Endodermal cell (in vitro differentiated cells): ENCODE results near the gene MPHOSPH6. TPM values are rescaled to one million over a fixed set of nuclear protein-coding genes. Genes with fewer than 3 reads are reported as not detected.

Experiments used
- DNase-seq: peaks from one replicate; pipeline ENCODE4 v3.0.0-alpha.2; 2017
- H3K27ac ChIP-seq: 2 replicates; pipeline ENCODE4 v1.5.1; 2013; ENCODE audit warnings: mild to moderate bottlenecking, low read depth, low read length, moderate library complexity
- H3K27me3 ChIP-seq: 2 replicates; pipeline ENCODE4 v1.6.1; 2013; ENCODE audit warnings: mild to moderate bottlenecking, low read length, moderate library complexity; ENCODE audit not compliant: insufficient read depth, control insufficient read depth, poor library complexity, severe bottlenecking
- H3K36me3 ChIP-seq: 2 replicates; pipeline ENCODE4 v1.7.0; 2013; ENCODE audit warnings: mild to moderate bottlenecking, low read length, moderate library complexity; ENCODE audit not compliant: control insufficient read depth, insufficient read depth
- H3K4me1 ChIP-seq: one replicate; pipeline ENCODE4 v1.7.0; 2013; ENCODE audit warnings: low read length; ENCODE audit not compliant: control insufficient read depth, insufficient read depth
- H3K4me3 ChIP-seq: 2 replicates; pipeline ENCODE4 v1.5.1; 2013; ENCODE audit warnings: mild to moderate bottlenecking, low read length, moderate library complexity
- H3K9ac ChIP-seq: 2 replicates; pipeline ENCODE4 v1.6.1; 2013; ENCODE audit warnings: mild to moderate bottlenecking, low read length, moderate library complexity; ENCODE audit not compliant: poor library complexity, severe bottlenecking; ENCODE audit errors: extremely low read depth
- H3K9me3 ChIP-seq: 2 replicates; pipeline ENCODE4 v1.6.1; 2013; ENCODE audit warnings: mild to moderate bottlenecking, low read length, moderate library complexity; ENCODE audit not compliant: control insufficient read depth
- H3K27ac Mint-ChIP-seq: 2 replicates; pipeline ENCODE4 v1.8.0; 2020; ENCODE audit warnings: mixed read lengths
- H3K27me3 Mint-ChIP-seq: 2 replicates; pipeline ENCODE4 v1.8.0; 2021; ENCODE audit warnings: mild to moderate bottlenecking, mixed read lengths; ENCODE audit not compliant: insufficient read depth
- H3K36me3 Mint-ChIP-seq: 2 replicates; pipeline ENCODE4 v1.8.0; 2020; ENCODE audit warnings: low read depth, mixed read lengths
- H3K4me1 Mint-ChIP-seq: 2 replicates; pipeline ENCODE4 v1.8.0; 2020; ENCODE audit warnings: mixed read lengths
- H3K4me3 Mint-ChIP-seq: 2 replicates; pipeline ENCODE4 v1.8.0; 2020; ENCODE audit warnings: mild to moderate bottlenecking, moderate library complexity, mixed read lengths
- H3K9me3 Mint-ChIP-seq: 2 replicates; pipeline ENCODE4 v1.8.0; 2020; ENCODE audit warnings: mild to moderate bottlenecking, mixed read lengths
- WGBS, 2 experiments: methylation state at CpG; one replicate each; pipeline versions ENCODE4 v1.1.5 to v1.1.7; 2013; ENCODE audit warnings: missing lambda C conversion rate in 2 of 2, mixed read lengths in 1 of 2; ENCODE audit not compliant: insufficient coverage in 1 of 2, insufficient read length in 1 of 2; 5-methylcytosine and 5-hydroxymethylcytosine counted together
- total RNA-seq, 2 donors: library from RNA; stranded (reverse); fragmentation: NEBNext Ultra II Directional in 1 of 2; extraction: Animal tissue kit (Norgen Biotek cat#: 25700) in 1 of 2; gene quantifications; 2 replicates in 1 of 2; 3 replicates in 1 of 2; pipeline ENCODE4 v1.2.1, GENCODE V29; 2021
- TF ChIP-seq, protein P1 (sequence below): fragments of 200-600 bp; sonication (generic); conservative IDR thresholded peaks from 2 replicates; pipeline ENCODE4 v1.5.0; 2021; ENCODE audit warnings: antibody characterized with exemption, mild to moderate bottlenecking

Gene MPHOSPH6
- total RNA-seq, 2 donors from 2014 or later: 38.6 to 39.1 TPM

DNA sequence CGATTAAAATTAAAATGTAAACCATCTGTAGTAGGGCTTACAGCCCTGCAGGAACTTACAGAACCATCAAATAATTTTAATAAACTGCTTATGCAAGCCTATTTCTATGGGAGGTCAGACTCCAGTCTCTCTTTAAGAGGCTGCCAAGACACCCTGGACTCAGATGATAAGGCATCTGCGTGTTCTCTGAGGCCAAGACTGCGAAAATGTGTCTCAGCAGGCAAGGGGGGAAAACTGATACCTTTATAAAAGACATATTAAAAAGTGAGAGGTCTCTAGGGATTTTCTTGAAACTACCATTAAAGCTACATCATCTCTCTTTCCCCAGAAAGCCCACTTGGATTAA is 32.2 kb downstream of the MPHOSPH6 start:
- Histone ChIP-seq H3K9ac (no peak overlapping the region), H3K27ac (no peak overlapping the region), H3K4me1 (peaks cover 7% of the 10 kb centered on the region), H3K4me3 (no peak overlapping the region), H3K9me3 (no peaks in the 10 kb centered on the region), H3K27me3 (no peaks in the 10 kb centered on the region), H3K36me3 (peaks cover 27% of the 10 kb centered on the region)
- 97 to 100% methylated on average over 2 of the region's 3 CpGs for WGBS, 2 experiments
- H3K4me3 Mint-ChIP-seq: no peak overlapping the region
- H3K9me3 Mint-ChIP-seq: peaks cover 9% of the 10 kb centered on the region
- H3K4me1 Mint-ChIP-seq: peaks cover 20% of the 10 kb centered on the region
- no peak overlapping the region for H3K27ac Mint-ChIP-seq
- peaks cover 35% of the 10 kb centered on the region for H3K36me3 Mint-ChIP-seq
- H3K27me3 Mint-ChIP-seq: no peaks in the 10 kb centered on the region
- DNase-seq: no peak
- TF ChIP-seq, protein P1, sequence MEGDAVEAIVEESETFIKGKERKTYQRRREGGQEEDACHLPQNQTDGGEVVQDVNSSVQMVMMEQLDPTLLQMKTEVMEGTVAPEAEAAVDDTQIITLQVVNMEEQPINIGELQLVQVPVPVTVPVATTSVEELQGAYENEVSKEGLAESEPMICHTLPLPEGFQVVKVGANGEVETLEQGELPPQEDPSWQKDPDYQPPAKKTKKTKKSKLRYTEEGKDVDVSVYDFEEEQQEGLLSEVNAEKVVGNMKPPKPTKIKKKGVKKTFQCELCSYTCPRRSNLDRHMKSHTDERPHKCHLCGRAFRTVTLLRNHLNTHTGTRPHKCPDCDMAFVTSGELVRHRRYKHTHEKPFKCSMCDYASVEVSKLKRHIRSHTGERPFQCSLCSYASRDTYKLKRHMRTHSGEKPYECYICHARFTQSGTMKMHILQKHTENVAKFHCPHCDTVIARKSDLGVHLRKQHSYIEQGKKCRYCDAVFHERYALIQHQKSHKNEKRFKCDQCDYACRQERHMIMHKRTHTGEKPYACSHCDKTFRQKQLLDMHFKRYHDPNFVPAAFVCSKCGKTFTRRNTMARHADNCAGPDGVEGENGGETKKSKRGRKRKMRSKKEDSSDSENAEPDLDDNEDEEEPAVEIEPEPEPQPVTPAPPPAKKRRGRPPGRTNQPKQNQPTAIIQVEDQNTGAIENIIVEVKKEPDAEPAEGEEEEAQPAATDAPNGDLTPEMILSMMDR: no peak

DNA sequence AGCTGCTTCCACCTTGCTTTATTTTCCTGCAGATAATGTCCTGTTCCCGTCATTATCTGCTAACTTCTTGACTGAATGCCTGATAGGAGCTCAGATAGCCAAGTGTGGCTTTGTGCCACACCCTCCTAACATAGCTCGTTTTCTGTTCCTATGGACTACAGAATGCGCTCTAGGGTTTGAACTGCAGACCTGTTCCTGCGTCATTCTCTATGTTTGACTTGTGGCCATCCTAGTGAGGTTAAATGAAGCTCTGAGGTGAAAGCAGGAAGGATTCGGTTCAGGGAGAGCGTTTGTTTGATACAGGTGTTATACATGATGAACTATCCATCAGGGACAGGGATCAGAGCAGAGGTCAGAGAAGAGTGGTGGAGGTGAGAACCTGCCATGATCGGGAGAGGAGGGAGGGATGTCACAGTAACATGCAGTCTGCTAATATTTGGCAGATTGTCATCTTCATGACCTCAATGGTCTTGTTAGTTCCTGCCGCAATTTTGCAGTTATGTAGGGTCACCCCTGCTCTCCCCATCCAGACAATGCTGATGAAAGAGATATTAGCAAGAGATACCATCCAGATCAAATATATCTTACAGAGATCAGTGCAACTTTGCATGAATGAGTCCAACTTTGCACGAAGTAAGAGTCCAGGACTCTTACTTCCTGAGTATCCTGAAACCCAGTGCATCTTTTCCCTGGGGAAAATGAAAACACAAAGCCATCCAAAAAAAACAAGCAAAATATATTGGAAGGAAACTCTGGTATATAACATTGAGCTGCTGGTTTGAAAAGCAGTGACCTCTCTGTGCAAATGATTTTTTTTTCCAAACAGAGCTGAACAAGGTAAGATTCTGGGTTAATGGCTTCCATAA is 32.8 kb downstream of the MPHOSPH6 start:
- Histone ChIP-seq H3K4me3 (no peak overlapping the region), H3K27me3 (no peaks in the 10 kb centered on the region), H3K36me3 (peaks cover 27% of the 10 kb centered on the region), H3K9ac (no peak overlapping the region), H3K4me1 (peaks cover 7% of the 10 kb centered on the region), H3K27ac (no peak overlapping the region), H3K9me3 (no peaks in the 10 kb centered on the region)
- Mint-ChIP-seq H3K27ac (no peak overlapping the region), H3K4me3 (no peak overlapping the region), H3K27me3 (no peaks in the 10 kb centered on the region), H3K9me3 (peaks cover 9% of the 10 kb centered on the region), H3K4me1 (peaks cover 20% of the 10 kb centered on the region), H3K36me3 (peaks cover 35% of the 10 kb centered on the region)
- TF ChIP-seq, protein P1: no peak
- DNase-seq: no peak
- 93 to 95% methylated on average over 6 to 9 of the region's 9 CpGs for WGBS, 2 experiments

DNA sequence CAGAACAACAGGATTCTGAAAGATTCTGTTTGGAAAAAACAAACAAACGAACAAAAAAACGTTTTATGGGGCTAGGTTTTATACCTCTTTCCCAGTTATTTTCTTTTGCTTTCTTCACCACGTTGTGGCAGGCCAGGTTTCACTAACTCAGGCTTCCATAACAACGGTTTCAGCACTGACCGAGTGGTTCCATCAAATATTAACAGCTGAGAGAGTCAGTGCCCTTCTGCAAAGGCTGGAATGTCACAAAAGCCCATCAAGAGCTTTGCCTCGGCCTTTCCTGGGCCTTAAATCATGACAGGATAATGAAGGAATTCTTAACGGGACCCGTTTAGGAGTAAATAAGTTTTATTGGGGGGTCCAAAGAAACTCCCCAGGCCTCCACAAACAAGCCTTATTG is 34.2 kb downstream of the MPHOSPH6 start:
- Histone ChIP-seq H3K9me3 (no peaks in the 10 kb centered on the region), H3K4me1 (peaks cover 7% of the 10 kb centered on the region), H3K27me3 (no peaks in the 10 kb centered on the region), H3K36me3 (peaks cover 27% of the 10 kb centered on the region), H3K27ac (no peak overlapping the region), H3K9ac (no peak overlapping the region), H3K4me3 (no peak overlapping the region)
- TF ChIP-seq, protein P1: no peak
- 91 to 92% methylated on average over 7 to 8 of the region's 8 CpGs for WGBS, 2 experiments
- Mint-ChIP-seq H3K4me3 (no peak overlapping the region), H3K9me3 (peaks cover 6% of the 10 kb centered on the region), H3K36me3 (peaks cover 33% of the 10 kb centered on the region), H3K4me1 (peaks cover 20% of the 10 kb centered on the region), H3K27me3 (no peaks in the 10 kb centered on the region), H3K27ac (no peak overlapping the region)
- no peak for DNase-seq
